Panc1 (cell line): Measurements from ENCODE around the gene MZT2B.
"Not testable (repeated sequence)": the region's sequence is repeated elsewhere in the genome, so short reads cannot be mapped to it uniquely, and the experiment has no call there.

Experiments
- CTCF ChIP-seq: fragments of 450-650 bp; IDR thresholded peaks from 2 replicates; pipeline ENCODE4 v1.5.1; 2017; ENCODE audit warnings: mild to moderate bottlenecking
- TCF7L2 ChIP-seq: IDR thresholded peaks from 2 replicates; pipeline ENCODE4 v1.6.1; 2011; ENCODE audit warnings: mild to moderate bottlenecking, low read depth, low read length, inconsistent platforms

GRCh38 chr2:130230907-130231306, 48.8 kb downstream of the MZT2B start:
- TF ChIP-seq CTCF, TCF7L2: not testable (repeated sequence)
